Colon (tissue), 2 donors: Measurements from ENCODE around the gene UNC13C.

Source experiments
- FAIRE-seq: peaks from 2 replicates; lab custom pipeline; 2012; peaks lifted over from hg19 to GRCh38; lab: Jason Lieb, UNC
- donor health status: control.
- donor health status: control.

UNC13C gene

DNA sequence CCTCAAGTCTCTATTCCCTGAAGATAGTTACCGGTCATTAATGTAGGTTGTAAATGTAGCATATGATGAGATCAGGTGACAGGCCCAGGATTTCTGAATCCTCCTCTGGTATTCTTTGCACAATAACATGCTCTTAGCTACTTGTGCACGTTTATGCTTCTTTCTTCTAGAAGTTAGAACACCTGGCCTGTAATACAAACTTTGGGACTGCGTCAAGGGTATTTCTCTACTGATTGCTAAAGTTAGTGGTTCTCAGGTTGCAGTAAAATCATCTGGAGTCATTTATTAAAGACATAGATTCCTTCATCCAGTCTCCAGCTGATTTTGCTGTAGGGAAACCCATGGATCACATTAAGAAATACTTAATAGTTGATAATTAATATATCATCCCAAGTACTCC lies 48.0 kb downstream of the UNC13C start:
- FAIRE-seq: no peak

GRCh38 chr15:54026891-54027290 lies 48.6 kb downstream of the UNC13C start:
- FAIRE-seq: no peak

DNA sequence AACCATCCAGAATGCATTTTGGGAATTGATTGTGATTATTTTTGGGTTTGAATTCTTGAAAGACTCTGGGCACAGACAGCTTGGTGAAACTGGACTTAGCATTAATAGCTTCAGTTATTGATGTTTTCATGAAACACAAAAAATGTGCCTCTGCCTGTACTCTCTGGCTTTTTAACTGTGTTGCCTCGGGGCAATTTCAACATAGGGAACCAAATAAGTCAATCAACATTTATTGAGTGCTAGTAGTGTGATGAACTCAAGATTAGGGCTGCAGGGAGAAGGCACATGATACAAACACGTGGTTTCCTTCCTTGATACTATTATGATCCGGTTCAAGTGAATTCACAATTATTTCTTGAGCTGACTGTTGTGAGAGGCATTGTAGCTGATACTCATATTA lies 50.8 kb downstream of the UNC13C start:
- no peak for FAIRE-seq

DNA sequence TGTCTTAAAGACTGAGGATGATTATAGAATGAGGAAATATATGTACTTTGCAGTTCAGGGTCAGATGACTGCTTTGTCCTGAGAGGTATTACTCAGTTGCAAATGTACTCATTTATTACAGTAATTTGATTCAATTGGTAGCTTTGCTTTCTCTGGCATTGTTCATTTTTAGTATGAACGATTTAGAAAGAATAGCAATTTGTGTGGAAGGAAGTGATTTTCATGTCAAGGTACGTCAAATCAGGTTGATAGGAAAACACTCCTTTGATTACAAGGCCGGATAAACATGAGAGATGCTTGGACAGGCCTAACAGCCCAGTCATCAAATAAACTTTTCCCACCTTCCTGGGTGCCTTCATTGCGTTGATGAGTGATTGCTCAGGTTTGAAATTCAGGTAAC lies 53.8 kb downstream of the UNC13C start:
- FAIRE-seq: no peak

DNA sequence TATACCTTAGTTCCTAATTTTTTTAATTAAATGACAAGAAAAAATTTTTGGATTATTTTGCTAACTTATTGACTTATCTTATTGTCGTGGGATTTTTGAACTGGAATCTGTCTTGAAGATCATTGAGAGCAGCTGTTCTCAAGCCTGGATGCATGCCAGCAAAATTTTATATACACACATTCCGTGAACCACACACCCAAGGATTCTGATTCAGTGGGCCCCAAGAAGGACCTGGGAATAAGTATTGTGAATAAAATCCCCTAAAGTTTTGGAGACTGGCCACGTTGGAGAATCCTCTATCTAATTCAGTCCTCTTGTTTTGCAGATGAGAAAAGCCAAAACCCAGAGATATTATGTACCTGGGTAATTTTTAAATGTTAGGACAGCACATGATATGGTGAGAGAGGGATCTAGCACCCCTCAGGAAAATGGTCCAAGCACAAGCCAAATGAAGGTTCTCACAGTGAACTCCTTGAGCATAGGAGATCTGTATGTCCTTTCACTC lies 55.2 kb downstream of the UNC13C start:
- no peak for FAIRE-seq

DNA sequence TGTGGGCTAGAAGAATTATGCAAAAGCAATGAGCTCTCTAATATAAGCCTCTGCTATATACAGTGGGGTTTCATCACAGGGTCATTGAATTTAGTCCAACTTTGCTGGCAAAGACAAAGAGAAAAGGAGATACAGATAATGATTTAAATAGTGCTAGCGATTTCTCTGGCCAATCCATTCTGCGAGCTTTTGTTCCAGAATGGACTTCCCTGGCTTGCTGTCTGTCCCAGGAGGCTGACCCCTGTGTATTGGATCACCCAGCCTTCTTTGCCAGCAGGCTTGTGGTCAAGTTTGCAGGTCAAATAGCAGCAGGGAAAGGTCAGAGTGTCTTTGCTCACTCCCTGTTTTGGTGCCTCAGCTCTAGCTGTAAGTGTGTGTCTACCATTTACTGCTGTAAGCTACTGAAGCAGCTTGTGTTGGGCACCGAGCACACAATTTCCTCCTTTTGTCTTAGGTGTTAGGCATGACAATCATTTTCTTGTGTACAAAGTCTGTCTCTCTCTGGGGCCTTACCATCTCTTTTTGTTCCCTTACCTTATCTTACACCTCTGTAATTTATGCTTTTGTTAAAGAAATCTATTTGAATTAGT lies 55.7 kb downstream of the UNC13C start:
- no peak for FAIRE-seq

DNA sequence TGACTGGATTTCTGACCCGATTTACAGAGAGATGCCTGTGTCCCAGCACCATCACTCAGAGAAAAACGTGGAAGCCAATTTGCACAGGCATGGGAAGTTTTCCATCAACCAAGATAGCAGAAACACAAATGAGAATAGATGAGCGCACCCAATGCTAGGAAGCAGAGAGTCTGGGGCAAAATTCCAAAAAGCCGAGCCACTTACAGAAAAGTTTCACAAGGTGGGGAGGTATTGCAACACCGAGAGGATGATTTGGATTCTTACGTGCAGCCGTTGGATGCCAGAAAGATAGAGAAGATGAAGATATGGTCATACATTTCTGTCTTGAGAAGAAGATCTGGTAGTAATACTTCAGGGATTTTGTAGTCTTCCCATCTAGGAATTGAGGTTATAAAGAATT lies 57.4 kb downstream of the UNC13C start:
- FAIRE-seq: no peak

GRCh38 chr15:54045397-54045796 lies 67.2 kb downstream of the UNC13C start:
- FAIRE-seq: no peak

DNA sequence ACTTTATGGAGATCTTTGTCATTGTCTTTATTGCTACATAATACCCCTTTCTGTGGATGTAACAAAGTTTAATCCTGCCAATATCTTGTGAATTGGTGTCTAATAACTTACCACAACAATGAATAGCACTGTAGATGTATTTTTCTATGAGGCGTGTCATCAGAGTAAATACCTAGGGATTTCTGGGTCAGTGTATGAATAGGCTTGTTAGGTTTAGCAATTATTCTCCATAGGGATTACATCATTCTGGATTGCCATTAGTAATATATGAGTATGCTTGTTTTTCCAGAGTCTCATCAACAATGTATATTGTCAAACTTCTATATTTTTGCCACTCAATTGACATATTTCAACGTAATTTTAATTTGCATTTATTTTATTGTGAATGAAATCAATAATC lies 67.9 kb downstream of the UNC13C start:
- FAIRE-seq: no peak

DNA sequence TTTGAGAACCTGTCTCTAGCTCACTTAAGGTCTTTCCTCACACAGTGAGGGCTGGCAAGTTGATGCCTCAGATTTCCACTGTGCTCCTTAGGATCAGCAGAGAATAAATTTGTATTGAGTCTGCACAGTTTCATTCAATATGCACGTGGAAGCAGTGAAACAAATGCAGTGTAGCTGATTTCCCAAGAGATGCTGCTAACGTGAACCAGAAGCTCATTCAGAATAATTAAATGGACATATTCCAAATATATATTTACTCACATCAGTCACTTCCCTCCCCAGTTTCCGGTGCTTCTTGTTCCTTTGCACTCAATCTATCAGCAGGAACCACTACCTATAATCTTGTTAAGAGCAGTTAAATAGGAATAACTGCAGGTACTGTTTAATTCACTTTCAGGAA lies 86.1 kb downstream of the UNC13C start:
- no peak for FAIRE-seq

DNA sequence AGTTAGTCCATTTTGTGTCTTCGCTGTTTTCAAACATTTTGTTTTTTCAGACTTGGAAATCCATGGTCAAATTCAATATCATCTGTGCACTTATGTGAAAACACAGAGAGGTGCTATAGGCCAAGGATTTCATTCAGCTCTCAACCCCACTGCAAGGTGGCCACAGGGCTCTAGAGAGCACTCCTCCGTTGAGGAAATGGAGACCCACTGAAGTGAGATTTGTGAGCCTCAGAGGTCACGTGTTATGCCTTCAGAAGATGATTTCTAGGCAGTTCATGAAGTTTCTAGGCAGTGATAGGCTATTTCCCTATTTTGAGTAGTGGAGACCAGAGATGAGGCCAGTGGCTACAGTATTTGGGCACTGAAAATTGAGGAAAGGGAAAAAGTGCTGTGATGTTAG lies 88.2 kb downstream of the UNC13C start:
- no peak for FAIRE-seq

DNA sequence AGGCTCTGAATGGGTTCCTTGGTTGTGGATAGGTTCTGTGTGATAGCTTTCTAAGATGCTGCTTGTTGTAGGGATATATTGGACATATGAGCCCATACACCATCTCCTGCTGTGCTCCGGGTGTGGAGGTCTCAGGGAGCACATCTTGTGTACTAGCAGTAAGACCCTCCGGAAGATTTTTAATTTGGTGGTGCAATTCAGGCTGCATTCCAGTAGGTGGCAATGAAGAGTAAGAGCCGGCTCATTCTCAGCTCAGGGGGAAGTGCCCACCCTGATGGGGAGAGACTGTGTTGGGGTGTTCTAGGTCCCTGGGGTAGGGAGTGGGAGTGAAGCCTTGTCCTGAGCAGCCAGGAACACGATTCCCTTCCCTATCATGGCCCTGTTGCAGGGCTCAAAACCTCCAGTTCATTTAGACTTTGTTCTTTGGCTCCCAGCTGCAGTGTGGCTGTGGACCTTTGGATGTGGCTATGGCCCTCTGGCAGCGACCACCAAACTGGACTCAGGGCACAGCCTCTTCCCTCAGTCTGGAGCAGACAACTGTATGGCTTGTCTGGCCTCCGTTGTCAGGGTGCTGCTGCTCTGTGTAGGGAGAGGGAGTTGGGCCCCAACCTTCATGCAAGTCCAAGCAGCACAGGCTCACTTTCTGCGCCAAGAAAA lies 104.7 kb downstream of the UNC13C start:
- no peak for FAIRE-seq

DNA sequence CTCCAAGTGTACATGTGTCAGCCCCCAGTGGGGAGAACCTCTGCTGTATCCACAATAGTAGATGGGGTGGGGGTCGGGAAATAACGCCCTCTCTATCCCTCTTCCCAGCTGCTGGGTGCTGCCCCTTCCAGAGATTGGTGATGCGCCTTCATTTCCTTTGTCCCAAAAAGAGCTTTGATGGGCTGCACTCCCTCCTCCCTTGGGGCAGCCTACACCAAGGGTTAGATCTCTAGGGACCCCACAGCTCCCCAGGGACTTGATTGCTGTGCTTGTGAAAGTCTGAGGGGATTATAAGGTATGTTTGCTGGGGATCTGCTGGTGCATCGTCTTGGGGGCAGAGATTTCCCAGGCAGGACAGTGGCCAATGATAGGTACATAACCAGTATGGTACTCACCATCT lies 105.3 kb downstream of the UNC13C start:
- no peak for FAIRE-seq

DNA sequence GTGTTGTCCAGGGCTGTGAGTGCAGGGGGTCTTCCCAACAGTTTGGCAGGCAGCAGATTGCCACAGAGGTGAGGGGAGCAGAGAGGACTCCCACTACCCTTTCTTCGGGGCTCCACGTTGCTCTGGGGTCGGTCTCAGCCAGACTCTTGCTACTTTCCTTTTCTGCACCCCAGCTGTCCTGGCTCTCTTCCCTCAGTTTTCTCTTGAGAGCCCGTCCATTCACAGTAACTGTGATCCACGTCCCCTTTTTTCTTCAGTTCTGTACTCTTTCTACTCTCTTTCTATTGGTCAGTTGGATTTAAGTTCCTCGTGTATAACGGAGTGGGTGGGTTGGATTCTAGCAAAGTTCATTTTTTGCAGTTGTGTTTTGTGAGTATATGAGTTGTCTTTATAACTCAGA lies 105.8 kb downstream of the UNC13C start:
- FAIRE-seq: no peak

DNA sequence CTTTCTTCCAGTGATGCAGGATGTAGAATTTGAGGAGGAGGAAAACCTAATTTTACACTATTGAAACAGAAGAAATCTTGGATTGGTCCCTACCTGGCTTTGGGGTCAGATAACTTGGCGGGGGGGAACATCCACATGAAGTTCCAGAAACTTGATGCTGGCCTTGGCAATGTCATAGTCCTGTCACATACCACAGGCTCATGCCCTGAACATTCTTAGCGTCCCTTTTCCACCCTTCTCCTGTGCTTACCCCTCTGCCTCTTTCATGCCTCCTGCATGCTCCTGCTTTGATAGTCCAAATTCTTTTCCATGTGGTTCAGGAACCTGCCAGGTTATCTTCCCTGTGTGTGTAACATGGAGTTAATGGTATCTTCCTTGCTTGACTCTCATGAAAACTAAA lies 110.6 kb downstream of the UNC13C start:
- no peak for FAIRE-seq

- FAIRE-seq: no peak
Observed at GRCh38 chr15:54089776-54090175, 111.5 kb downstream of the UNC13C start.

DNA sequence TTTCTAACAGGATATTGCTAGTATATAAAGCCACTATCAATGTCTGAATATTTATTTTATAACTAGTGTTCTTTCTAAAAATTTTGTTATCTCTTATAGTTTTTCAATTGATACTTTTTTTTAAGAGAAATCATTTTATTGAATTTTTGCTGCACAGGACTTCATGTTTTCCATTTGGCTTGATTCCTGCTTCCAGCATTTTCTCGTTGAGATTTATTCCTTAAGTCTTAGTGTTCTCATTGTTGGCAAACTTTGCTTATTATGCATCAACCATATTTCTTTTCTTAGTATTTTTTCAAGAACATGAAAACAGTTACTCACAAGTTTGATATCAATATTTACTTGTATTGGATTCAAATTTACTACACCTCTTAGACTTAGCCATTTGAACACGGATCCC lies 113.4 kb downstream of the UNC13C start:
- no peak for FAIRE-seq

- FAIRE-seq: no peak
Observed at GRCh38 chr15:54094661-54095060, 116.4 kb downstream of the UNC13C start.

DNA sequence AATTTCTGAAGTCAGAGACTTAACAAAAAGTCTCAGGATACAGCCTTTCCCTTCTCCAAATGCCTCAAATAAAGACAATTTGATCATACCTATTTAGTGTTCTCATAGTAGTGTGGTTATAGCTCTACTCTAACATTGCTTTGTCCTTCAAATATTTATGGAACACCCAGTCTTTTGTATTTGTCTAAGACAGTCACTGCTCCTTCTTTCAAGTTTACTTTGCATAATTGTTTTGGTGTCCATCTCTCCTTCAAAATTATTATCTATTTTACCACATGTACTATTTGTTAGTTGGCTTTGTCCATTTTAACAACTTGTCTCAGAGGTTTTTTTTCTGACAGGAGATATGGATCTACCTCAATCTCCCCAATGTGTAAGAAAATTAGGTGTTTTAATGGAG lies 118.8 kb downstream of the UNC13C start:
- no peak for FAIRE-seq

GRCh38 chr15:54099010-54099409 lies 120.8 kb downstream of the UNC13C start:
- FAIRE-seq: no peak

DNA sequence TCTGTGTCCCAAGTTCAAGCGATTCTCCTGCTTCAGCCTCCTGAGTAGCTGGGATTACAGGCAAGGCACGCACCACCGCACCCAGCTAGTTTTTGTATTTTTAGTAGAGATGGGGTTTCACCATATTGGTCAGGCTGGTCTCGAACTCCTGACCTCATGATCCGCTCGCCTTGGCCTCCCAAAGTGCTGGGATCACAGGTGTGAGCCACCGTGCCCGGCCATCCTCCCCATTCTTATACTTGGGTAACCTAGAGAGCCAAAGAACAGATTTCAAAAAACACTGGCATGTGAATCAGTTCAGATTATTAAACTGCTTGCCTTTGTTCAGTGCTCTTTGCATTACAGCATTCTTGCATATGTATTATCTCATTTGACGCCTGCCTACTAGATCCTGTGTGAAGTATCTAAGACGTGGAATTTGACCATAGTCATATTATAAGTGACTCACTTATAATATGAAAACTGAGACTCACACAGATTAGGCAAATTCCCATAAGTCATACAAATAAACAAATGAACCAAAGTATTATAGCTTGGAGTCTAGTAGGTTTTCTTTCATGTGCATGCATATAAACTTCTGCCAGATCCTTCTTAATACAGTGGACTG lies 123.5 kb downstream of the UNC13C start:
- FAIRE-seq: no peak

GRCh38 chr15:54102704-54103103 lies 124.5 kb downstream of the UNC13C start:
- FAIRE-seq: no peak

- no peak for FAIRE-seq
Observed at GRCh38 chr15:54109014-54109413, 130.8 kb downstream of the UNC13C start.

GRCh38 chr15:54119051-54119450 lies 140.8 kb downstream of the UNC13C start:
- FAIRE-seq: no peak
